ENCODE results near the gene UBE2J2. TPM values are rescaled to one million over a fixed set of nuclear protein-coding genes. Genes with fewer than 3 reads are reported as not detected.
A peak's percentile ranks its signal among the peaks of the same experiment; 100 is the strongest.

Gene UBE2J2
- total and polyA plus RNA-seq, 2 of the 13 experiments (the other 11 are each of a cell fraction or from before 2014, with no cell fraction given): 25.4 to 29.4 TPM

- no peaks in the 10 kb centered on the region for H3K9me3 ChIP-seq (ENCODE audit: low read length)
- WGBS (ENCODE audit: low lambda C conversion rate): 20% methylated on average over 1 of the region's 3 CpGs
- FAIRE-seq (no peak), ATAC-seq (no peak), DNase-seq (ENCODE audit: low spot score) (no peak)
- H3K36me3 ChIP-seq (replicated peaks in 1 of 2; ENCODE audit: control insufficient read depth in 1 of 2, insufficient read depth in 2 of 2, low read length in 2 of 2): peaks cover 14 to 42% of the 10 kb centered on the region in 2 experiments; a peak in 4 of 5 replicates
- ChIA-PET POLR2A (interaction anchor here (1.3 to 1.6 kb wide), 2 partner anchors 15 to 38 kb away, joined by 4 to 5 read pairs; no protein-coding TSS in a partner anchor), CTCF (ENCODE audit: low intra/inter-chr PET ratio, low total read pairs) (no interaction called here)
- no peaks in the 10 kb centered on the region; the same call in 1 of the 2 replicates for H4K20me1 ChIP-seq (ENCODE audit: insufficient read depth, low read length)
- H3K27ac ChIP-seq (ENCODE audit: extremely low read length, insufficient read depth, low read length): peak overlapping the region; percentile 19
- peaks cover 30% of the 10 kb centered on the region for H3K4me1 ChIP-seq (ENCODE audit: insufficient read depth, low read length)
- no peak overlapping the region; the same call in 1 of the 2 replicates for H3K4me2 ChIP-seq (ENCODE audit: low read depth, low read length)
- peak overlapping the region in 1 of 3 experiments; percentile 91; a peak in 1 of 6 replicates for H3K4me3 ChIP-seq (replicated peaks in 1 of 3; ENCODE audit: insufficient read depth in 1 of 3, low read depth in 2 of 3, low read length in 3 of 3)
- H3K27me3 ChIP-seq (ENCODE audit: control insufficient read depth in 1 of 2, insufficient read depth in 2 of 2, low read length in 2 of 2): no peaks in the 10 kb centered on the region
- intact Hi-C loops (cut with micrococcal nuclease; ENCODE audit: unreplicated experiment): no loop called here
- H3K9ac ChIP-seq (ENCODE audit: insufficient read depth, low read depth, low read length): peak overlapping the region; percentile 86; the same call in 1 of the 2 replicates
- TF ChIP-seq CTCF (CRISPR knock-in tag; IDR thresholded peaks at IDR 0.05) (peak; percentile 36), CSRNP2 (CRISPR knock-in tag; conservative IDR thresholded peaks at IDR 0.05; ENCODE audit: low read depth) (no peak)
- H3K79me2 ChIP-seq (ENCODE audit: insufficient read depth, low read length): peaks cover 13% of the 10 kb centered on the region
- in situ Hi-C loops (cut with HindIII; ENCODE audit: extremely low pct_ligation_motif_present, low pct_unique_long_range_greater_than_20kb): no loop called here
- no TSS peak for BruUV-seq (replicated peaks)
- no peak overlapping the region for H2AFZ ChIP-seq (ENCODE audit: low read length)
Measured at GRCh38 chr1:1310109-1310385, 36.4 kb upstream of the UBE2J2 start.

All from HepG2 (cell line).